Measurements from ENCODE around the gene DHX16. TPM values are rescaled to one million over a fixed set of nuclear protein-coding genes. Genes with fewer than 3 reads are reported as not detected.
"Not testable (repeated sequence)": the region's sequence is repeated elsewhere in the genome, so short reads cannot be mapped to it uniquely, and the experiment has no call there.

DHX16 gene
- total and polyA plus RNA-seq, 2 experiments from 2014 or later: 36.2 to 36.7 TPM

GRCh38 chr6:30719356-30719755 lies 46.5 kb upstream of the DHX16 start:
- peaks cover 6% of the 10 kb centered on the region for H3K4me1 ChIP-seq (ENCODE audit: low read depth)
- no peaks in the 10 kb centered on the region for H3K27me3 ChIP-seq
- no peaks in the 10 kb centered on the region for H3K9me3 ChIP-seq (ENCODE audit: low read depth)
- H3K36me3 ChIP-seq: peaks cover 18% of the 10 kb centered on the region
- H3K27ac ChIP-seq: peak overlapping the region; percentile 81
- H3K4me3 ChIP-seq: peak overlapping the region; percentile 96
- no peak for TF ChIP-seq CTCF (IDR thresholded peaks at IDR 0.05; ENCODE audit: low read depth, low read length)
- no peak for DNase-seq (ENCODE audit: low read depth in 1 of 2, low spot score in 1 of 2)

- H3K9me3 ChIP-seq (ENCODE audit: low read depth); DNase-seq (ENCODE audit: low read depth in 1 of 2, low spot score in 1 of 2); H3K4me1 ChIP-seq (ENCODE audit: low read depth); H3K27me3 ChIP-seq: not testable (repeated sequence)
- Histone ChIP-seq H3K27ac (peak overlapping the region; percentile 93), H3K4me3 (peak overlapping the region; percentile 46), H3K36me3 (peaks cover 16% of the 10 kb centered on the region)
Measured at GRCh38 chr6:30717845-30718720, 45.3 kb upstream of the DHX16 start.

- H3K9me3 ChIP-seq (ENCODE audit: low read depth): no peaks in the 10 kb centered on the region
- no peaks in the 10 kb centered on the region for H3K27me3 ChIP-seq
- peaks cover 18% of the 10 kb centered on the region for H3K36me3 ChIP-seq
- H3K27ac ChIP-seq: peak within 1 kb of the TSS; percentile 93
- peak; percentile 100 for DNase-seq (ENCODE audit: low read depth in 1 of 2, low spot score in 1 of 2)
- peak within 1 kb of the TSS; percentile 50 for H3K4me3 ChIP-seq
- H3K4me1 ChIP-seq (ENCODE audit: low read depth): peaks cover 6% of the 10 kb centered on the region
- TF ChIP-seq CTCF (IDR thresholded peaks at IDR 0.05; ENCODE audit: low read depth, low read length): peak; percentile 31
Measured at GRCh38 chr6:30717129-30717844, 44.5 kb upstream of the DHX16 start, which contains the start of gene MDC1. Gene MDC1, minus strand, starts transcription at chr6:30717281. Its CDS starts 2,106 bp downstream, at chr6:30715175.

GRCh38 chr6:30716879-30717128 lies 44.0 kb upstream of the DHX16 start:
- peak overlapping the region; percentile 50 for H3K4me3 ChIP-seq
- H3K27ac ChIP-seq: peak overlapping the region; percentile 74
- no peaks in the 10 kb centered on the region for H3K27me3 ChIP-seq
- DNase-seq (ENCODE audit: low read depth in 1 of 2, low spot score in 1 of 2): no peak
- peaks cover 23% of the 10 kb centered on the region for H3K36me3 ChIP-seq
- peaks cover 6% of the 10 kb centered on the region for H3K4me1 ChIP-seq (ENCODE audit: low read depth)
- H3K9me3 ChIP-seq (ENCODE audit: low read depth): no peaks in the 10 kb centered on the region
- TF ChIP-seq CTCF (IDR thresholded peaks at IDR 0.05; ENCODE audit: low read depth, low read length): no peak

GRCh38 chr6:30714263-30714662 lies 41.5 kb upstream of the DHX16 start:
- Histone ChIP-seq H3K27ac (no peak overlapping the region), H3K36me3 (peaks cover 41% of the 10 kb centered on the region), H3K27me3 (no peaks in the 10 kb centered on the region), H3K4me1 (ENCODE audit: low read depth) (peaks cover 2% of the 10 kb centered on the region), H3K4me3 (no peak overlapping the region), H3K9me3 (ENCODE audit: low read depth) (no peaks in the 10 kb centered on the region)
- TF ChIP-seq CTCF (IDR thresholded peaks at IDR 0.05; ENCODE audit: low read depth, low read length): no peak
- no peak for DNase-seq (ENCODE audit: low read depth in 1 of 2, low spot score in 1 of 2)

GRCh38 chr6:30712441-30712945 lies 39.7 kb upstream of the DHX16 start:
- peaks cover 42% of the 10 kb centered on the region for H3K36me3 ChIP-seq
- no peaks in the 10 kb centered on the region for H3K9me3 ChIP-seq (ENCODE audit: low read depth)
- H3K4me1 ChIP-seq (ENCODE audit: low read depth): no peaks in the 10 kb centered on the region
- no peak overlapping the region for H3K27ac ChIP-seq
- H3K4me3 ChIP-seq: no peak overlapping the region
- TF ChIP-seq CTCF (IDR thresholded peaks at IDR 0.05; ENCODE audit: low read depth, low read length): no peak
- no peak for DNase-seq (ENCODE audit: low read depth in 1 of 2, low spot score in 1 of 2)
- no peaks in the 10 kb centered on the region for H3K27me3 ChIP-seq

Data from cardiac muscle cell (in vitro differentiated cells and primary cell).